ENCODE measurements around the gene SAT2. TPM values are rescaled to one million over a fixed set of nuclear protein-coding genes. Genes with fewer than 3 reads are reported as not detected.
A peak's percentile ranks its signal among the peaks of the same experiment; 100 is the strongest.
"Not testable (repeated sequence)": the region's sequence is repeated elsewhere in the genome, so short reads cannot be mapped to it uniquely, and the experiment has no call there.

The SAT2 gene
- total RNA-seq, 2 donors from 2014 or later: 59.9 to 148 TPM

- H3K27me3 ChIP-seq: no peaks in the 10 kb centered on the region
- WGBS, 2 donors: 43 to 63% methylated on average over 3 to 11 of the region's 11 CpGs
Observed at GRCh38 chr17:7631398-7632380, 4.1 kb upstream of the SAT2 start.

GRCh38 chr17:7629939-7630571, 2.4 kb upstream of the SAT2 start, which contains the start of gene SHBG:
SHBG (plus strand) TSS chr17:7630135; CDS start chr17:7630173, 38 bp downstream.
- H3K4me1 ChIP-seq: peaks cover 35% of the 10 kb centered on the region
- DNase-seq: no peak
- intact Hi-C loops (cut with DNase I): no loop called here

More at GRCh38 chr17:7631398-7632380, 4.1 kb upstream of the SAT2 start:
- ATAC-seq (no peak), DNase-seq (peak in 1 of 4 donors; percentile 23)
- intact Hi-C loops (cut with DNase I): no loop called here
- Histone ChIP-seq H3K4me3 (no peak overlapping the region), H3K4me1 (peaks cover 23% of the 10 kb centered on the region), H3K9me3 (no peaks in the 10 kb centered on the region), H3K36me3 (replicated peaks in 1 of 2; ENCODE audit: insufficient read depth in 1 of 2, low read depth in 2 of 2) (no peaks in the 10 kb centered on the region), H3K27ac (no peak overlapping the region)
- TF ChIP-seq POLR2A (IDR thresholded peaks at IDR 0.05) (no peak), CTCF (IDR thresholded peaks at IDR 0.05) (no peak)

DNA sequence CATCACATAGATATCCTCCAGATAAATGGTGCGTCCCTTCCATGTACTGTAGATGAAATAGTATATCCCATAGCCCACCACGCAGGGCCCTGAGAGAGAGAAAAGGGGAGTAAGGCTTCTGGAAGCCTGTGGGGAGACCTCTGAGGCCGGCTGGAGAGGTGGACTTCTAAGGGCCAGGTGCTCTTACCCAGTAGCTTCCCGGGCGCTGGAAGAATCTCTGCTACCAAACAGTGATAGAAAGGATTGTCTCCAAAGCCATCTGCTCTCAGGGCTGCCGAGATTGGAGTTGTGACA, 718 bp downstream of the SAT2 start:
- ATAC-seq (no peak), DNase-seq (no peak)
- Histone ChIP-seq H3K27ac (peak overlapping the region; percentile 94 to 97 (median 96)), H3K4me3 (peak overlapping the region; percentile 57 to 65), H3K27me3 (no peaks in the 10 kb centered on the region), H3K9me3 (no peaks in the 10 kb centered on the region), H3K4me1 (peaks cover 20% of the 10 kb centered on the region), H3K36me3 (replicated peaks in 1 of 2; ENCODE audit: insufficient read depth in 1 of 2, low read depth in 2 of 2) (no peaks in the 10 kb centered on the region)
- intact Hi-C loops (cut with DNase I): no loop called here
- TF ChIP-seq POLR2A (IDR thresholded peaks at IDR 0.05): no peak
- TF ChIP-seq CTCF (IDR thresholded peaks at IDR 0.05): no peak
- WGBS, 2 donors: 4% methylated on average over 5 to 6 of the region's 6 CpGs

More at GRCh38 chr17:7629939-7630571, 2.4 kb upstream of the SAT2 start, which contains the start of gene SHBG:
- no peaks in the 10 kb centered on the region for H3K9me3 ChIP-seq
- H3K27me3 ChIP-seq: no peaks in the 10 kb centered on the region
- H3K36me3 ChIP-seq (replicated peaks in 1 of 2; ENCODE audit: insufficient read depth in 1 of 2, low read depth in 2 of 2): no peaks in the 10 kb centered on the region
- H3K27ac ChIP-seq: no peak within 1 kb of the TSS
- H3K4me3 ChIP-seq: no peak within 1 kb of the TSS
- no peak for ATAC-seq
- TF ChIP-seq CTCF (IDR thresholded peaks at IDR 0.05): no peak
- TF ChIP-seq POLR2A (IDR thresholded peaks at IDR 0.05): no peak
- WGBS, 2 donors: 73 to 79% methylated on average over 13 of the region's 13 CpGs

GRCh38 chr17:7626307-7626706, 1.3 kb downstream of the SAT2 start:
- no peaks in the 10 kb centered on the region for H3K9me3 ChIP-seq
- peaks cover 14% of the 10 kb centered on the region for H3K4me1 ChIP-seq
- no peaks in the 10 kb centered on the region for H3K36me3 ChIP-seq (replicated peaks in 1 of 2; ENCODE audit: insufficient read depth in 1 of 2, low read depth in 2 of 2)
- TF ChIP-seq CTCF (IDR thresholded peaks at IDR 0.05) (no peak), POLR2A (IDR thresholded peaks at IDR 0.05) (no peak)
- WGBS, 2 donors: 38 to 39% methylated on average over 7 of the region's 7 CpGs
- peak overlapping the region; percentile 94 to 97 (median 96) for H3K27ac ChIP-seq
- no peaks in the 10 kb centered on the region for H3K27me3 ChIP-seq
- no peak for ATAC-seq
- DNase-seq: peak in 2 of 4 donors; percentile 44 to 46
- intact Hi-C loops (cut with DNase I): no loop called here
- H3K4me3 ChIP-seq: no peak overlapping the region

- H3K9me3 ChIP-seq; ATAC-seq; H3K27me3 ChIP-seq; H3K4me3 ChIP-seq; H3K36me3 ChIP-seq (replicated peaks in 1 of 2; ENCODE audit: insufficient read depth in 1 of 2, low read depth in 2 of 2); DNase-seq; intact Hi-C loops (cut with DNase I): not testable (repeated sequence)
- Histone ChIP-seq H3K4me1 (peaks cover 13% of the 10 kb centered on the region), H3K27ac (peak overlapping the region in 1 of 4 donors; percentile 96)
- WGBS, 2 donors: 93 to 95% methylated on average over 14 to 15 of the region's 16 CpGs
Observed at GRCh38 chr17:7625749-7626148, 1.9 kb downstream of the SAT2 start.
